Endodermal cell (in vitro differentiated cells): ENCODE data around the gene MAPK8IP1. TPM values are rescaled to one million over a fixed set of nuclear protein-coding genes. Genes with fewer than 3 reads are reported as not detected.
A peak's percentile ranks its signal among the peaks of the same experiment; 100 is the strongest.

Experiments
- DNase-seq: peaks from one replicate; pipeline ENCODE4 v3.0.0-alpha.2; 2017
- H3K27ac ChIP-seq: 2 replicates; pipeline ENCODE4 v1.5.1; 2013; ENCODE audit warnings: mild to moderate bottlenecking, low read depth, low read length, moderate library complexity
- H3K27me3 ChIP-seq: 2 replicates; pipeline ENCODE4 v1.6.1; 2013; ENCODE audit warnings: mild to moderate bottlenecking, low read length, moderate library complexity; ENCODE audit not compliant: insufficient read depth, control insufficient read depth, poor library complexity, severe bottlenecking
- H3K36me3 ChIP-seq: 2 replicates; pipeline ENCODE4 v1.7.0; 2013; ENCODE audit warnings: mild to moderate bottlenecking, low read length, moderate library complexity; ENCODE audit not compliant: control insufficient read depth, insufficient read depth
- H3K4me1 ChIP-seq: one replicate; pipeline ENCODE4 v1.7.0; 2013; ENCODE audit warnings: low read length; ENCODE audit not compliant: control insufficient read depth, insufficient read depth
- H3K4me3 ChIP-seq: 2 replicates; pipeline ENCODE4 v1.5.1; 2013; ENCODE audit warnings: mild to moderate bottlenecking, low read length, moderate library complexity
- H3K9ac ChIP-seq: 2 replicates; pipeline ENCODE4 v1.6.1; 2013; ENCODE audit warnings: mild to moderate bottlenecking, low read length, moderate library complexity; ENCODE audit not compliant: poor library complexity, severe bottlenecking; ENCODE audit errors: extremely low read depth
- H3K9me3 ChIP-seq: 2 replicates; pipeline ENCODE4 v1.6.1; 2013; ENCODE audit warnings: mild to moderate bottlenecking, low read length, moderate library complexity; ENCODE audit not compliant: control insufficient read depth
- H3K27ac Mint-ChIP-seq: 2 replicates; pipeline ENCODE4 v1.8.0; 2020; ENCODE audit warnings: mixed read lengths
- H3K27me3 Mint-ChIP-seq: 2 replicates; pipeline ENCODE4 v1.8.0; 2021; ENCODE audit warnings: mild to moderate bottlenecking, mixed read lengths; ENCODE audit not compliant: insufficient read depth
- H3K36me3 Mint-ChIP-seq: 2 replicates; pipeline ENCODE4 v1.8.0; 2020; ENCODE audit warnings: low read depth, mixed read lengths
- H3K4me1 Mint-ChIP-seq: 2 replicates; pipeline ENCODE4 v1.8.0; 2020; ENCODE audit warnings: mixed read lengths
- H3K4me3 Mint-ChIP-seq: 2 replicates; pipeline ENCODE4 v1.8.0; 2020; ENCODE audit warnings: mild to moderate bottlenecking, moderate library complexity, mixed read lengths
- H3K9me3 Mint-ChIP-seq: 2 replicates; pipeline ENCODE4 v1.8.0; 2020; ENCODE audit warnings: mild to moderate bottlenecking, mixed read lengths
- WGBS, 2 experiments: methylation state at CpG; one replicate each; pipeline versions ENCODE4 v1.1.5 to v1.1.7; 2013; ENCODE audit warnings: missing lambda C conversion rate in 2 of 2, mixed read lengths in 1 of 2; ENCODE audit not compliant: insufficient coverage in 1 of 2, insufficient read length in 1 of 2; 5-methylcytosine and 5-hydroxymethylcytosine counted together
- total RNA-seq, 2 donors: library from RNA; stranded (reverse); fragmentation: NEBNext Ultra II Directional in 1 of 2; extraction: Animal tissue kit (Norgen Biotek cat#: 25700) in 1 of 2; gene quantifications; 2 replicates in 1 of 2; 3 replicates in 1 of 2; pipeline ENCODE4 v1.2.1, GENCODE V29; 2021
- TF ChIP-seq, protein P1 (sequence below): fragments of 200-600 bp; sonication (generic); conservative IDR thresholded peaks from 2 replicates; pipeline ENCODE4 v1.5.0; 2021; ENCODE audit warnings: antibody characterized with exemption, mild to moderate bottlenecking

Gene MAPK8IP1
- total RNA-seq, 2 donors from 2014 or later = 11.2 to 12.8 TPM

GRCh38 chr11:45915446-45915845 lies 30.0 kb downstream of the MAPK8IP1 start:
- Histone ChIP-seq H3K9ac (no peak overlapping the region), H3K27me3 (peaks cover under 1% of the 10 kb centered on the region), H3K4me3 (no peak overlapping the region), H3K9me3 (no peaks in the 10 kb centered on the region), H3K27ac (no peak overlapping the region), H3K36me3 (peaks cover 24% of the 10 kb centered on the region), H3K4me1 (no peaks in the 10 kb centered on the region)
- no peaks in the 10 kb centered on the region for H3K9me3 Mint-ChIP-seq
- H3K4me1 Mint-ChIP-seq = peaks cover 9% of the 10 kb centered on the region
- TF ChIP-seq, protein P1, sequence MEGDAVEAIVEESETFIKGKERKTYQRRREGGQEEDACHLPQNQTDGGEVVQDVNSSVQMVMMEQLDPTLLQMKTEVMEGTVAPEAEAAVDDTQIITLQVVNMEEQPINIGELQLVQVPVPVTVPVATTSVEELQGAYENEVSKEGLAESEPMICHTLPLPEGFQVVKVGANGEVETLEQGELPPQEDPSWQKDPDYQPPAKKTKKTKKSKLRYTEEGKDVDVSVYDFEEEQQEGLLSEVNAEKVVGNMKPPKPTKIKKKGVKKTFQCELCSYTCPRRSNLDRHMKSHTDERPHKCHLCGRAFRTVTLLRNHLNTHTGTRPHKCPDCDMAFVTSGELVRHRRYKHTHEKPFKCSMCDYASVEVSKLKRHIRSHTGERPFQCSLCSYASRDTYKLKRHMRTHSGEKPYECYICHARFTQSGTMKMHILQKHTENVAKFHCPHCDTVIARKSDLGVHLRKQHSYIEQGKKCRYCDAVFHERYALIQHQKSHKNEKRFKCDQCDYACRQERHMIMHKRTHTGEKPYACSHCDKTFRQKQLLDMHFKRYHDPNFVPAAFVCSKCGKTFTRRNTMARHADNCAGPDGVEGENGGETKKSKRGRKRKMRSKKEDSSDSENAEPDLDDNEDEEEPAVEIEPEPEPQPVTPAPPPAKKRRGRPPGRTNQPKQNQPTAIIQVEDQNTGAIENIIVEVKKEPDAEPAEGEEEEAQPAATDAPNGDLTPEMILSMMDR = no peak
- WGBS, 2 experiments = 87 to 100% methylated on average over 2 to 13 of the region's 13 CpGs
- DNase-seq = no peak
- H3K27ac Mint-ChIP-seq = no peak overlapping the region
- no peaks in the 10 kb centered on the region for H3K27me3 Mint-ChIP-seq
- H3K36me3 Mint-ChIP-seq = peaks cover 24% of the 10 kb centered on the region
- H3K4me3 Mint-ChIP-seq = no peak overlapping the region

GRCh38 chr11:45917286-45917622 lies 31.8 kb downstream of the MAPK8IP1 start:
- Histone ChIP-seq H3K27ac (peak overlapping the region; percentile 77), H3K4me1 (peaks cover 2% of the 10 kb centered on the region), H3K9ac (peak overlapping the region; percentile 60), H3K4me3 (peak overlapping the region; percentile 99), H3K36me3 (peaks cover 24% of the 10 kb centered on the region), H3K9me3 (no peaks in the 10 kb centered on the region), H3K27me3 (peaks cover 13% of the 10 kb centered on the region)
- 0 to 13% methylated on average over 8 to 16 of the region's 16 CpGs for WGBS, 2 experiments
- H3K27ac Mint-ChIP-seq = peak overlapping the region; percentile 97
- peaks cover 8% of the 10 kb centered on the region for H3K27me3 Mint-ChIP-seq
- peak overlapping the region; percentile 86 for H3K4me3 Mint-ChIP-seq
- peaks cover 22% of the 10 kb centered on the region for H3K4me1 Mint-ChIP-seq
- H3K36me3 Mint-ChIP-seq = peaks cover 15% of the 10 kb centered on the region
- no peaks in the 10 kb centered on the region for H3K9me3 Mint-ChIP-seq
- TF ChIP-seq, protein P1 = no peak
- DNase-seq = no peak

DNA sequence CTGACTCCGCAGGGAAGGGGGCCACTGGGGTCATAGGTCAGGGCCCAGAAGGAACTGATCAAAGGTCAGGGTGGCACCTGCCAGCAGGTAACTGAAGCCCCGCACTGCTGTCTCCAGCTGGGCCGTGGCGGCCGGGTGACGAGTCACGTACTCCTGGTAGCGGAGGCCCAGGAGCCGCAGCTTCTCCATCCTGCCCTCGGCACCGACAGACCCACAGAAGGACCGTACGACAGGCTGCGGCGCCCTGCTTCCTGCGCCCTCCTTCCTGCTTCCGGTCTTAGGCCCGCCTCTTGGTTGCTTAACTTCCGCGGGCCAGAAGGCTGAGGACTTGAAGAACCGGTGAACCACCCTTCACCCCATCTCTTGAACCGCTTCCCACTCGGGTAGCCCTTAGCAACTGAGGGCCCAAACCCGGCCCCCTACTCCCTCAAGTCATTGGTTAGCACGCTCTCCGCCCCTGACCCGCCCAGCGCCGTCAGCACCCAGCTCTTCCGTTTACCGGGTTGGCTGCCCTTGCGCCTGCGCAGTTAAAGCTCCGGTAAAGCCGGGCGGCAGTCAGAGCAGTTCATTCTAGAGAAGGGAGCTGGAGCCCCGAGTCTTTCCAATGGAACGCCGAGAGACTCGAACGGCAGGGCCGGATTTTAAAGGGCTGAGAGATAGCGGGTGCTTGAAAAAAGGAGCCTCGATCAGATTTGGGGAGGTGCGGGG lies 32.3 kb downstream of the MAPK8IP1 start, which contains the start of gene PEX16:
PEX16 (minus strand) TSS at position 255 of the 708 bp plus-strand sequence; CDS start at position 189, 66 bp downstream.
- Histone ChIP-seq H3K36me3 (peaks cover 21% of the 10 kb centered on the region), H3K9me3 (no peaks in the 10 kb centered on the region), H3K27ac (peak within 1 kb of the TSS; percentile 77), H3K4me3 (peak within 1 kb of the TSS; percentile 99), H3K27me3 (peaks cover 15% of the 10 kb centered on the region), H3K9ac (peak within 1 kb of the TSS; percentile 60), H3K4me1 (peaks cover 2% of the 10 kb centered on the region)
- TF ChIP-seq, protein P1 = no peak
- Mint-ChIP-seq H3K36me3 (peaks cover 15% of the 10 kb centered on the region), H3K27me3 (peaks cover 8% of the 10 kb centered on the region), H3K4me3 (peak within 1 kb of the TSS; percentile 86), H3K9me3 (no peaks in the 10 kb centered on the region), H3K4me1 (peaks cover 22% of the 10 kb centered on the region), H3K27ac (peak within 1 kb of the TSS; percentile 97)
- WGBS, 2 experiments = 0% methylated on average over 11 to 45 of the region's 45 CpGs
- peak; percentile 98 for DNase-seq
